Activated CD4-positive, alpha-beta T cell treated with anti-CD3 and anti-CD28 coated beads for 4 hours (primary cell): ENCODE measurements around the gene SPHK2.
"Not testable (repeated sequence)": the region's sequence is repeated elsewhere in the genome, so short reads cannot be mapped to it uniquely, and the experiment has no call there.

ENCODE experiments used
- DNase-seq, 2 donors: peaks; one replicate each; pipeline ENCODE4 v3.0.0-alpha.2; 2020

The SPHK2 gene, protein sequence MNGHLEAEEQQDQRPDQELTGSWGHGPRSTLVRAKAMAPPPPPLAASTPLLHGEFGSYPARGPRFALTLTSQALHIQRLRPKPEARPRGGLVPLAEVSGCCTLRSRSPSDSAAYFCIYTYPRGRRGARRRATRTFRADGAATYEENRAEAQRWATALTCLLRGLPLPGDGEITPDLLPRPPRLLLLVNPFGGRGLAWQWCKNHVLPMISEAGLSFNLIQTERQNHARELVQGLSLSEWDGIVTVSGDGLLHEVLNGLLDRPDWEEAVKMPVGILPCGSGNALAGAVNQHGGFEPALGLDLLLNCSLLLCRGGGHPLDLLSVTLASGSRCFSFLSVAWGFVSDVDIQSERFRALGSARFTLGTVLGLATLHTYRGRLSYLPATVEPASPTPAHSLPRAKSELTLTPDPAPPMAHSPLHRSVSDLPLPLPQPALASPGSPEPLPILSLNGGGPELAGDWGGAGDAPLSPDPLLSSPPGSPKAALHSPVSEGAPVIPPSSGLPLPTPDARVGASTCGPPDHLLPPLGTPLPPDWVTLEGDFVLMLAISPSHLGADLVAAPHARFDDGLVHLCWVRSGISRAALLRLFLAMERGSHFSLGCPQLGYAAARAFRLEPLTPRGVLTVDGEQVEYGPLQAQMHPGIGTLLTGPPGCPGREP

DNA sequence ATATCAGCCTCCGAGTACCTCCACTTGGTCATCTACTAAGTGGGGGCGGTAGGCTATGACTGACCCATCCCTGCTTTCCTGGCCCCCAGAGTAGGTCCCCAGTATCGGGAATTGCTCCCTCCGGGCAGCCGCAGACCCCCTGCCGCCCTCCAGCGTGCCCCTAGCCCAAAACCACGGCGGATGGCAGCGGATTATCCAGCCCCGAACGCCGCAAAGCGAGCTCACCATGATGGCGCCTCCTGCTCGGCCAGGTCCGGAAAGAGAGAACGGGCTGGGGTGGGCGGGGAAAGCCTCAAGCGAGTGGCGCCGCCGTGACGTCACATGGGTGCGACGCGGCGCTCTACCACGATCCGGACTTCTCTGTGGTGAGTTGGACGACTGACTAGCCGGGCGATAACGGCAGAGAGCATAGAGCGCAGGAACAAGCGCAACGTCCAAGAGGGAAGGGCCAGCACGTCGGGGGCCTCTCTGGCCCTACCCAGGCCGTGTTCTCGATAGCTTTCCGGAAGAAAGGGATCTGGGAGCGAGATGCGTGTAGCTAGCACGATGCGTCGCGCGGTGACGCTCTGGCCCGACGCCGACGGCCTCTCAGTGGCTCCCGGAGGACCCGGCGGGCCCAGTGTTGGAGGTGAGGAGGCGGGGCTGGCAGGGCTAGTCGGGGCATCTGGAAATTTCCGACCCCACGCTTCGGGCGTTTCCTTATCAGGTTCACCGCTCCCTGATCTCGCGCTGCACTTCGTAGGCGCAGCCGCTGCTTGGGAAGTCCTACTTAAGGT, at the start of gene SPHK2, which contains the start of gene RPL18:
Gene SPHK2 (plus strand): TSS at position 591 of the 776 bp plus-strand sequence. CDS start 1,009 bp downstream, outside the sequence.
Gene RPL18 (minus strand): TSS at position 263 of the 776 bp plus-strand sequence. CDS start 35 bp downstream, at position 228.
- DNase-seq: peak; percentile 95

DNA sequence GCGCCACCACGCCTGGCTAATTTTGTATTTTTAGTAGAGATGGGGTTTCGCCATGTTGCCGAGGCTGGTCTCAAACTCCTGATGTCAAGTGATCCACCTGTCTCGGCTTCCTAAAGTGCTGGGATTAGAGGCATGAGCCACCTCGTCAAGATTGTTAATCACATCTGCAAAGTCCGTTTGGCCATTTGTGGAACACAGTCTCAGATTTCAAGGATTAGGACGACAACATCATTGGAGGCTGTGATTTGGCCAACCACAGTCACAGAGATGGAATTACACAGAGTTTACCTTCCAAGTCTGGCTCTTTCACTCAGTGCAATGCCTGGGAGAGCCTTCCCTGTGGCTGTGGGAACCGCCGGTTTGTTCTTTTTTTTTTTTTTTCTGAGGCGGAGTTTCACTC, 49.5 kb upstream of the SPHK2 start:
- DNase-seq: no peak

DNA sequence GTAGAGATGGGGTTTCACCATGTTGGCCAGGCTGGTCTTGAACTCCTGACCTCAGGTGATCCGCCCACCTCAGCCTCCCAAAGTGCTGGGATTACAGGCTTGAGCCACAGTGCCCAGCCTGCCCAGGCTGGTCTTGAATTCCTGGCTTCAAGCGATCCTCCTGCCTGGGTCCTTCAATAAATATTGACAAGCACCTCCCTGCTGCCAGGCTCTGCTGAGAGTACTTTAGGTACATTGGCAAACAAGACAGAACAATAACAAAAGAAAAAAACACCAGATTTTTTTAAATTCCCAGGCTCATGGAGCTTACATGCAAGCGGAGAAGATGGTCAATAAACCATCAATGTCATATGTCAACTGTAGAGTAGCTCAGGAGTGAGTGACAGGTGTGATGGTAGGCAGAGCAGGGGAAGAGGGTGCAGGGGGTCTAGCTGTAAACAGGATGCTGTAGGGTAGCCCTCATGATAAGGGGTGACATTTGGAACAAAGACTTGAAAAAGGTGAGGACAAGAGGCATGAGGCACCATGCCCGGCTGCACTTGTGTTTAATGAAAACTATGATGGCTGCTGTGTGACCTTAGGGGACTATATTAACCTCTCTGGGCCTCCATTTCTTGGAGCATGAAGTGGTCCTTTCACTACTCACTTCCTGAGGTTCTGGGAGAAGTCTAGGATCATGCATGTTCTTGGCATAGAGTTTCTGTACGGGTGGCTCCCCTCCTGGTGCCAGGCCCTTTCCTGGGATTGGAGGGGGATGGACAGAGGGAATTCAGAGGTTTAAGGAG, 47.7 kb upstream of the SPHK2 start:
- no peak for DNase-seq

DNA sequence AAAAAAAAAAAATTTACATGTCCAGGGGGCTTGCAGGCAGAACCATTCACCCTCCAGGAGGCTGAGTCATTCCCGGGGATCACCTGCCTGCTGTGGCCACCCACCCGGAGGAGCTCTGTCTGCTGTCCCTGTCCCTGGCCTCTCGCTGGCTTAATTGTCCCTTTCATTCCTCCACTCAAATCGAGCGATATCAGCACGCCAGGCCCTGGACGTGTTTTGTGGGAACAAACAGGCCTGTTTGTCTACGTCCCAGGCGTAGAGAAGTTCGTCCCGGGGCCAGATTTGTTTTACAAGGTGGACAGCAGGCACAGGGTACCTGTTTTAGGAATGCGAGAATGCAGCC, 46.2 kb upstream of the SPHK2 start:
- DNase-seq: no peak

DNA sequence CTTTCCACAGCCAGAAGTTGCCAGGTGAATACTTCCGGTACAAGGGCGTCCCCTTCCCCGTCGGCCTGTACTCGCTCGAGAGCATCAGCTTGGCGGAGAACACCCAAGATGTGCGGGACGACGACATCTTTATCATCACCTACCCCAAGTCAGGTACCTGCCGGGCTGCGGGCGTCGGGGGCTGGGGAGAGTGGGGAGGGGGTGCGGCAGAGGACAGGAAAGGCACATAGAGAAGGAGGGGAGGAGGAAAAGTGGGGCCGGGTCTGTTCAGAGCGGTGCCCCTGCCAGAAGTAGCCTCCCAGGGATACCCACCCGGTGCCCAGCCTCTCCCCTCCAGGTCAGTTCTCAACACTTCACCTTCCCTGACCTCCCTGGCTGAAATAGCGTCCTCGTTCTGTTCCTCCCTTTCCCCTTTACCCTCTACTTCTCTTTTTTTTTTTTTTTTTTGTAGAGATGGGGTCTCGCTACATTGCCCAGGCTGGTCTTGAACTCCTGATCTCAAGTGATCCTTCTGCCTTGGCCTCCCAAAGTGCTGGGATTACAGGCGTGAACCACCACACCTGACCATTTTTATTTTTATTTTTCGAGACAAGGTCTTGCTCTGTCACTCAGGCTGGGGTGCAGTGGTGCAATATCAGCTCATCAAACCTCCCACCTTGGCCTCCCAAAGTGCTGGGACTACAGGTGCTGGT, 43.2 kb upstream of the SPHK2 start:
- DNase-seq: no peak

DNA sequence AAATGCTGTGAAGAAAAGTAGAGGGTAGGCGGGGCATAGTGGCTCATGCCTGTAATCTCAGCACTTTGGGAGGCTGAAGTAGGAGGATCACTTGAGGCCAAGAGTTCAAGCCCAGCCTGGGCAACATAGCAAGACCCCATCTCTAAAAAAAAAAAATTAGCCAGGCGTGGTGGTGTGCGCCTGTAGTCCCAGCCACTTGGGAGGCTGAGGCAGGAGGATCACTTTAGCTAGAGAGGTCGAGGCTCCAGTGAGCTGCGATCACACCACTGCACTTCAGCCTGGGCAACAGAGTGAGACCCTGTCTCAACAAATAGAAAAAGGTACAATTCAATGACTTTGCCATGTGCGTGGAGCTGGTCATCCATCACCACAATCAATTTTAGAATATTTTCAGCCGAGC, 41.4 kb upstream of the SPHK2 start:
- DNase-seq: not testable (repeated sequence)

DNA sequence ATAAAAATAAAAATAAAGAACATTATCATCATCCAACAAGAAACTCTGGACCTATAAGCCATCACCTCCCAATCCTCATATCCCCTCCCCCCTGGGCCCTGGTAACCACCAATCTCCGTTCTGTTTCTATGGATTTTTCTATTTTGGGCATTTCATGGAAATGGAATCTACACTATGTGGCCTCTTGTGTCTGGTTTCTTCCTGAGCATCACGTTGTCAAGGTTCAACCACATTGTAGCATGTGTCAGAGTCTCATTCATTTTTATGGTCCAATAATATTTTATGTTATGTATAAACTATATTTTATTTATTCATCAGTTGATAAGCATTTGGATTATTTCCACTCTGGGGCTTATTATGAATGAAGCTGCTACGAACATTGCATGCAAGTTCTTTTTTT, 40.4 kb upstream of the SPHK2 start:
- DNase-seq: no peak

DNA sequence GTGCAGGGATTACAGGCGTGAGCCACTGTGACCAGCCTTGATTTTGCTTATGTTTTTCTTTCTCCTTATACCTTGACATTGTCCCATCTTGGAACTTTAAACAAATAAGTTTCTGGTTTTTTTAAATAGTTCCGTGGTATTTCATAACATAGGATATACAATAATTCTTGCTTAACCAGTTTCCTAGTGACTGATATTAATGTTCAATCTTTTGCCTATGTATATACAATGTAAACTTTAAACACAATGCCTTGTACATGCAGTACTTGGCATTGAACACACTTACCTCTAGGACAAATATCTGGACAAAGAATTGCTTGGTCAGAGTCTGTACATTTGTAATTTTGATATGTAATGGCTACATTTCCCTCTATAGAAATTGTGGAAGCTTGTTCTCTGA, 37.1 kb upstream of the SPHK2 start:
- DNase-seq: no peak

DNA sequence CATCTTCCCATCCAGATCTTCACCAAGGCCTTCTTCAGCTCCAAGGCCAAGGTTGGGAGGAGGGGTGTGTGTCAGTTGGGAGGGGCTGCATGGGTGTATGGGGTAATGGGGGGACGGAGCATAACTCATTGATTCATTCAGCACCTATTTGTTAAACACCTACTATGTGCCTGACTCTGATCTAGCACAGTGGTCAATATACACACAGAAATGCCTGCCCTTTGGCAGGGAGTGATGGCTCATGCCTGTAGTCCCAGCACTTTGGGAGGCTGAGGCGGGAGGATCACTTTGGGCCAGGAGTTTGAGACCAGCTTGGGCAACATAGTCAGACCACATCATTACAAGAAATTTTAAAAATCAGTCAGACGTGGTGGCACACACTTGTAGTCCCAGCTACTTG, 31.9 kb upstream of the SPHK2 start:
- no peak for DNase-seq

DNA sequence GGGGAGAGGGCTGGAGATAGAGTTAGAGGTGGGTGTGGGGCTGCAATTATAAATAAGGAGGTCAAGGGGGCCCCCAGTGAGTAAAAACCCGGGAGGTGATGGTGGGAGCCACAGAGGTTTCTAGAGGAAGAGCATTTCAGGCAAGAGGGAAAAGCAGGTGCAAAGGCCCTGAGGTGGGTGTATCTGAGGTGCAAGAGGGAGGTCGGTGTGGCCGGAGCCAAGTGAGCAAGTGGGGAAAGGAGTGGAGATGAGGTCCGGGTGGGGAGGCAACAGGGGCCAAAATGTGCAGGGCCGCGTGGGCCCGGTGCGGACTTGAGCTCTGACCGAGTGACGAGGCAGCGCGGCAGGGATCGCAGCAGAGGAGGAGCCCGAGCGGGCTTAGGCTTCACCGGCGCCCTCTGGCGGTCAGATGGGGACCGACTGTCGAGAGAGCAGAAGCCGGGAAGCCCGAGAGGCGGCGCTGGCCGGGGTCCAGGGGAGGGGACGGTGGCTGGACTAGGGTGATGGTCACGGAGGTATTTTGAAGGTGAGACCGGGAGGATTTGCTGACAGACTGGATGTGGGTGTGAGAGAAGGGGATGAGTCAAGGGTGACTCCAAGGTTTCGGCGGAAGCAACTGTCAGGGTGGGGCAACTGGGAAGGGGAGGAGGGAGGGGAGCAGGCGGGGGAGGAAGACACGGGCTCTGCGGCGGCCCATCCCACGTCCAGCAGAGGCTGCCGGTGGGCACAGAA, 30.5 kb upstream of the SPHK2 start:
- DNase-seq: peak; percentile 77 to 82

DNA sequence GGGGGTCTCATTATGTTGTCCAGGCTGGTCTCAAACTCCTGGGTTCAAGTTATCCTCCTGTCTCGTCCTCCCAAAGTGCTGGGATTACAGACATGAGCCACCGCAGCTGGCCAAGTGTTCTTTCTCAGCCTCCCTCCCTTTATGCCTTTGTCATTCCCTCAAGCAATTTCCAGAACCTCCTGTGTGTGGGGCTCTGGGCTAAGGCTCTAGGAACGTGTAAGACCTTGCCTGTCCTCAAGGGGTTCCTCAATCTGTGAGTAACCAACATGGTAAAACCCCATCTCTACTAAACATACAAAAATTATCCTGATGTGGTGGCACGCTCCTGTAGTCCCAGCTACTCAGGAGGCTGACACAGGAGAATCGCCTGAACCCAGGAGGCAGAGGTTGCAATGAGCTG, 28.3 kb upstream of the SPHK2 start:
- DNase-seq: no peak

DNA sequence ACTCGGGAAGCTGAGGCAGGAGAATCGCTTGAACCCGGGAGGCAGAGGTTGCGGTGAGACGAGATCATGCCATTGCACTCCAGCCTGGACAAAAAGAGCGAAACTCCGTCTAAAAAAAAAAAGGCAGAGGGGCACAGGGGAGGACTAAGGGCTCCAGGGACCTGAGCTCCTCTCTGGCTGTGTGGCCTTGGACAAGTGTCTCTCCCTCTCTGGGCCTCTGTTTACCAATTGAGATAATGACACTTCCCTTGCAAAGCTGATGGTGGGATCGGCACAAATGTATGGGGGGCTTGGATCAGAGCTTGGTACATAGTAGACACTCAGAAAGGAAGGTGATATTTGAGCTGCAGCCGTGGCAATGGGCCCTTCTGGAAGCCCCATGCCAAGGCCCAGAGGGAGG, 24.1 kb upstream of the SPHK2 start:
- no peak for DNase-seq

DNA sequence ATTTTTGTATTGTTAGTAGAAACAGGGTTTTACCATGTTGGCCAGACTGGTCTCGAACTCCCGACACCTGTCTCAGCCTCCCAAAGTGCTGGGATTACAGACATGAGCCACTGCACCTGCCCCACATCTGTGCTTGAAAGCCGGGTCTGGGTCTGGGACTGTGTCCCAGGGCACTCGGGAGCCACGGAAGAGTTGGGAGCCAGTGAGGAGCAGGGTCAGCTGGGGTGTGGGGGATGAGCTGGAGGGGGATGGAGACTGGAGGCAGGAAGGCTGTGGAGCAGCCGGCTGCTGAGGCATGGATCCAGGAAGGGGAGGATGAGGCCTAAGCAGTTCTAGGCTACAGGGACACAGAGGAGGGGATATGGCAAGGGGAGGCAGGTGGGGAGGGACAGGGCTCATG, 23.5 kb upstream of the SPHK2 start:
- DNase-seq: no peak

DNA sequence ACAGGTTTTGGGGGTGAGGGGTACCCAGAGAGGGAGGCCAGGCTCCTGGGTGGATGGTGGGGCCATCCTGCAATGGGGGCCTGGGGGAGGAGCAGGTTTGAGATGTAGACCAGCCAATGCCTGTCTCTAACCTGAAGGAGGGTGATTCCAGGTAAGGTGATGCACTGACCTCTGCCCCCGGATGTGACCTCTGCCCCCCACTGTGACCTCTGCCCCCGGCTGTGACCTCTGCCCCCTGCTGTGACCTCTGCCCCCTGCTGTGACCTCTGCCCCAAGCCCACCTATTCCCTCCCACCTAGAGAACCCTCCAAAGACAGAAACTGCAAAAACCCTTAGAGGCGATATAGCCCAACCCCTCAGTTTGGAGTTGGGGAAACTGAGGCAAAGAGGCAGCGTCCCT, 23.1 kb upstream of the SPHK2 start:
- DNase-seq: no peak

DNA sequence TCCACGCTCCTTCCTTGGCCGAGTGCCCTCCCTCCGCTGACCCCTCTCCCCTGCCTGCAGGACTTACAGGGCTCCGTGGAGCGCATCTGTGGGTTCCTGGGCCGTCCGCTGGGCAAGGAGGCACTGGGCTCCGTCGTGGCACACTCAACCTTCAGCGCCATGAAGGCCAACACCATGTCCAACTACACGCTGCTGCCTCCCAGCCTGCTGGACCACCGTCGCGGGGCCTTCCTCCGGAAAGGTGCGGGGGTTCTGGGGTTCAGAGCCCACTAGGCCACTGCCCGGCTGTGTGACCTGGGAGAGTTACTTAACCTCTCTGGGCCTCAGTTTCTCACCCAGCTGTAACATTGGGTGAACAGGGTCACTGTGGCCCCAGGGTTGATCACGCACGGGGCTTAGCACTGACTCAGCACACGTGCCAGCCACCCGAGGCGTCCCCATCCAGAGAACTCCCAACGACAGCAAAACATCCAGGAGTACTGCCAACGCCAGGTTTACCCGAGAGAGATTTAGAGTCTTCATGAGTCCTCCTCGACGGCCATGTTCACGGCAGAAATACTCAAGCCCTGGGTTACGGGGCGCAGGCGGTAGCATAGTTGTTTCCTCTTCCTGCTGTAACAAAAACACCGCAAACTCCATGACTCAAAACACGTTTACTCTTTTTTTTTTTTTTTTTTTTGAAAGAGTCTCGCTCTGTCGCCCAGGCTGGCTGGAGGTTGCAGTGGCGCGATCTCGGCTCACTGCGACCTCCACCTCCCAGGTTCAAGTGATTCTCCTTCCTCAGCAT, 22.4 kb upstream of the SPHK2 start:
- DNase-seq: peak in 1 of 2 donors; percentile 49

DNA sequence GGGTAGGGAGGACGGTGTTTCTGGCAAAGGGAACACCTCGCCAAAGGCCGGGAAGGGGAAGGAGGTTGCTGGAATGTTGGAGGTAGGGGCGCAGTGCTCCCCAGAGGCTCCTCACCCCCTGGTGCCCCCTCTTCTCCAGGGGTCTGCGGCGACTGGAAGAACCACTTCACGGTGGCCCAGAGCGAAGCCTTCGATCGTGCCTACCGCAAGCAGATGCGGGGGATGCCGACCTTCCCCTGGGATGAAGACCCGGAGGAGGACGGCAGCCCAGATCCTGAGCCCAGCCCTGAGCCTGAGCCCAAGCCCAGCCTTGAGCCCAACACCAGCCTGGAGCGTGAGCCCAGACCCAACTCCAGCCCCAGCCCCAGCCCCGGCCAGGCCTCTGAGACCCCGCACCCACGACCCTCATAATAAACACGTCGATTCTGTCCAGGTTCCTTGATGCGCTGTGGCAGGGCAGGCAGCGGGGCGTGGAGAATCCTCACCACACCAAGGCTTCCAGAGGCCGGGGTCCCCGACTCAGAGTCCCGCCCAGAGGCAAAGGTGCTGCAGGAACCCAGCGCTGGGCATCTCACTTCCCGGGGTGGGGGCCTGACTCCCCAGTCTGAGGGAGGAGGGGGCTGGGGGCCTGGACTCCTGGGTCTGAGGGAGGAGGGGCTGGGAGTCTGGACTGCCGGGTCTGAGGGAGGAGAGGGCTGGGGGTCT, 20.2 kb upstream of the SPHK2 start:
- DNase-seq: no peak

DNA sequence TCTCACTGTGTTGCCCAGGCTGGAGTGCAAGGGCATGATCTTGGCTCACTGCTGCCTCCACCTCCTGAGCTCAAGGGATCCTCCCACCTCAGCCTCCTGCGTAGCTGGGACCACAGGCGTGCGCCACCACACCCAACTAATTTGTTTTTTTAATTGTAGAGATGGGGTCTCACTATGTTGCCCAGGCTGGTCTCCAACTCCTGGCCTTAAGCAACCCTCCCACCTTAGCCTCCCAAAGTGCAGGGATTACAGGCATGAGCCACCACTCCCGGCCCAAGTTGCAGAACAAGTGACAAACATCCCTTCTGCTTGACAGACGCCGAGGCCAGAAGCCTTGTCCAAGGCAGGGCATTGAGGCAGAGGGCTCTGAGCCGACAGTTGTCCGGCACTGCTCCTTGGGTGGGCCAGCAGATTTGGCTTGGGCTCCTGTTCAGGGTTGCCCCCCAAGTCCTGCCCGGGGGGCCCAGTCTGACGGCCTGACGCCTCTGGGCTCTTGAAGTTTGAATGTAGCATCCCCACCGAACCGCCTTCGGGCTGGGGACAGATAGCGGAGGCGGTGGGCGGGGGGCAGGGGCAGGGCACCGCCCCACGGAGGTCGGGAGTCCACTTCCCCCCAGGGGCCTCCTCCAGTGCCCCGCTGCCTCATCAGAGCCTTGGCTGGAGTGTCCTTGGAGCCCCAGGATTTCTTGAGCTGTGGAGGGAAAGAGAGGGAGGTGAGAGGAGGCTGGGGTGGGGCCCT, 18.5 kb upstream of the SPHK2 start:
- no peak for DNase-seq

DNA sequence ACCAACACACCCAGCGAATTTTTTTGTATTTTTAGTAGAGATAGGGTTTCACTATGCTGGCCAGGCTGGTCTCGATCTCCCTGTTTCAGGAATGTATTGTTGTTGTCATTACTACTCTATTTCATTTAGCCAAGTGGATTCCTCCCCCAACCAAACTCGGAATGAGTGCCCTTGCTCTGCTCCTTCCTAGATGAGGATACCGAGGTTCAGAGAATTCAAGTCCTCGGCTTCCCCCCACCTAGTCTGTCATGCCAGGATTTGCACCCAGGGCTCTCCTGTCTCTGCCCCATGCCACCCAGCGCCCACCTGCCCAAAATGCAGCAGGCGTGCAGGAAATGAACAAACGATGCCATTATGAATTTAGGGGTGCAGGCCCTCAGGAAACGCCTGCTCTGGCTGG, 16.3 kb upstream of the SPHK2 start:
- no peak for DNase-seq

DNA sequence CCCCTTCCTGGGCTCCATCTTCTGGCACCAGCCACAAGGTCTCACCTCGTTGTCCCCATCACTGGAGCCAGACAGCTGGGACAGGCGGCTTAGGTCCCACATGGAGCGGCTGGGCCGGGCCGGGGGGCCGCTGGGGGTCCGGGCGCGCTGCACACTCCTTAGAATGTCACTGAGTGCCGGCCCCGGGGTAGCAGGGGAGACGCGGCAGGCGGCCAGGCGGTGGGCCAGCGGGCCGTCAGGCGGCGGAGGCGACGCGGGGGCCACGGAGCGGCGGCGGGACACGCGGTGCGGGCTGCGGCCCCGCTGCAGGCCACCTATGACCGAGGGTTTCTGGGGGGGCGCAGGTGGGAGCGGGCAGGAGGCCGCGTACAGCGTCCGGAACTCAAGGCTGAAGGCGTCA, 15.9 kb upstream of the SPHK2 start:
- DNase-seq: no peak
